A549 (cell line): ENCODE data around the gene KRT38.

Experiments
- CEBPB ChIP-seq, 2 experiments: fragments of >200 bp in 1 of 2; sonication (Bioruptor Twin) in 1 of 2; formaldehyde crosslinking in 1 of 2; IDR thresholded peaks; 2 replicates each; pipeline ENCODE4 v1.6.1; 2012 to 2016
- CHD2 ChIP-seq: fragments of 150-350 bp; IDR thresholded peaks from 2 replicates; pipeline ENCODE4 v1.6.1; 2014; ENCODE audit warnings: low read length; ENCODE audit not compliant: partially characterized antibody
- EP300 ChIP-seq, 2 experiments: fragments of >200 bp; sonication (Bioruptor Twin); formaldehyde crosslinking; IDR thresholded peaks; 2 replicates in 1 of 2; 3 replicates in 1 of 2; pipeline ENCODE4 v1.6.1; 2016 to 2017
- ESRRA ChIP-seq: fragments of 150-350 bp; IDR thresholded peaks from 2 replicates; pipeline ENCODE4 v1.6.1; 2014; ENCODE audit warnings: mild to moderate bottlenecking, low read length, borderline replicate concordance
- HOXA7 ChIP-seq: fragments of 250-450 bp; sonication (Bioruptor Pico); IDR thresholded peaks from 2 replicates; pipeline ENCODE4 v1.5.0; 2020; ENCODE audit warnings: mild to moderate bottlenecking, moderate library complexity
- KDM5A ChIP-seq: fragments of 200-600 bp; sonication (generic); IDR thresholded peaks from 2 replicates; pipeline ENCODE4 v1.6.1; 2016; ENCODE audit warnings: antibody characterized with exemption, mild to moderate bottlenecking
- POLR2A ChIP-seq: IDR thresholded peaks from 2 replicates; pipeline ENCODE4 v1.6.1; 2012; ENCODE audit warnings: mild to moderate bottlenecking, low read length
- RAD21 ChIP-seq, 2 experiments: fragments of >200 bp in 1 of 2; sonication (Bioruptor Twin) in 1 of 2; formaldehyde crosslinking in 1 of 2; IDR thresholded peaks in 1 of 2; conservative IDR thresholded peaks in 1 of 2; 2 replicates in 1 of 2; 3 replicates in 1 of 2; pipeline ENCODE4 v1.6.1; 2012 to 2018; ENCODE audit warnings: inconsistent platforms in 1 of 2
- RNF2 ChIP-seq: fragments of 200-600 bp; sonication (generic); IDR thresholded peaks from 2 replicates; pipeline ENCODE4 v1.6.1; 2016; ENCODE audit warnings: low read depth, mild to moderate bottlenecking, antibody characterized with exemption, moderate library complexity, borderline replicate concordance
- TF ChIP-seq, protein P1 (sequence below): fragments of >200 bp; sonication (Bioruptor Twin); formaldehyde crosslinking; IDR thresholded peaks from 3 replicates; pipeline ENCODE4 v1.5.1; 2016
- TF ChIP-seq, protein P2 (sequence below): IDR thresholded peaks from 2 replicates; pipeline ENCODE4 v1.6.1; 2012

DNA sequence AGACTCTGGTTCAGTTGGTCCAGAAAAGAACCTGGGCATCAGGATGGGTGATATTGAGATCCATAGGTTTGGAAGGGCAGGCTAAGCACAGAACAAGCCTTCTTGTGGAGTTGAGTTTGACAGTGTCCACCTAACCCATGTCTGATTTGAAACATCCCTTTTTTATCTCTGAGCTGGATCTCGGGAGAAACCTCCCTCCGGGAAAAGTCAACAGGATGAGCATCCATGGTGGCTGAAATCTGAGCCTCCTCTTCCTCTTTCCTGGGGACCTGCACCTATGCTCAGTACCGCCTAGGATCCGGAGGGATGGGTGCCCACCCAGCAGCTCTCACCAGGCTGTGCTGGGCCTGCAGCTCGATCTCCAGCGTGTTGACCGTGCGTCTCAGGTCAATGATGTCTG, 23.0 kb upstream of the KRT38 start:
- no peak for TF ChIP-seq EP300 (IDR thresholded peaks at IDR 0.05)
- no peak for TF ChIP-seq HOXA7
- TF ChIP-seq, protein P1, sequence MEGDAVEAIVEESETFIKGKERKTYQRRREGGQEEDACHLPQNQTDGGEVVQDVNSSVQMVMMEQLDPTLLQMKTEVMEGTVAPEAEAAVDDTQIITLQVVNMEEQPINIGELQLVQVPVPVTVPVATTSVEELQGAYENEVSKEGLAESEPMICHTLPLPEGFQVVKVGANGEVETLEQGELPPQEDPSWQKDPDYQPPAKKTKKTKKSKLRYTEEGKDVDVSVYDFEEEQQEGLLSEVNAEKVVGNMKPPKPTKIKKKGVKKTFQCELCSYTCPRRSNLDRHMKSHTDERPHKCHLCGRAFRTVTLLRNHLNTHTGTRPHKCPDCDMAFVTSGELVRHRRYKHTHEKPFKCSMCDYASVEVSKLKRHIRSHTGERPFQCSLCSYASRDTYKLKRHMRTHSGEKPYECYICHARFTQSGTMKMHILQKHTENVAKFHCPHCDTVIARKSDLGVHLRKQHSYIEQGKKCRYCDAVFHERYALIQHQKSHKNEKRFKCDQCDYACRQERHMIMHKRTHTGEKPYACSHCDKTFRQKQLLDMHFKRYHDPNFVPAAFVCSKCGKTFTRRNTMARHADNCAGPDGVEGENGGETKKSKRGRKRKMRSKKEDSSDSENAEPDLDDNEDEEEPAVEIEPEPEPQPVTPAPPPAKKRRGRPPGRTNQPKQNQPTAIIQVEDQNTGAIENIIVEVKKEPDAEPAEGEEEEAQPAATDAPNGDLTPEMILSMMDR: no peak
- TF ChIP-seq POLR2A: no peak
- TF ChIP-seq, protein P2, sequence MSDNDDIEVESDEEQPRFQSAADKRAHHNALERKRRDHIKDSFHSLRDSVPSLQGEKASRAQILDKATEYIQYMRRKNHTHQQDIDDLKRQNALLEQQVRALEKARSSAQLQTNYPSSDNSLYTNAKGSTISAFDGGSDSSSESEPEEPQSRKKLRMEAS: no peak
- TF ChIP-seq RNF2: no peak
- no peak for TF ChIP-seq KDM5A
- no peak for TF ChIP-seq RAD21 (conservative IDR thresholded peaks at IDR 0.05 in 1 of 2, IDR thresholded peaks at IDR 0.05 in 1 of 2)
- TF ChIP-seq CHD2: no peak
- TF ChIP-seq ESRRA: no peak
- TF ChIP-seq CEBPB (IDR thresholded peaks at IDR 0.05): no peak
